Liver (tissue), 9 donors: ENCODE data around the gene TMEM109. TPM values are rescaled to one million over a fixed set of nuclear protein-coding genes. Genes with fewer than 3 reads are reported as not detected.

ENCODE experiments used
- DNase-seq: peaks from one replicate; pipeline ENCODE4 v3.0.0-alpha.2; 2017; ENCODE audit warnings: low spot score
- H3K27ac ChIP-seq, 2 donors: one replicate each; pipeline ENCODE4 v1.7.0; 2013; ENCODE audit warnings: inconsistent platforms in 2 of 2, low read length in 2 of 2, control low read depth in 1 of 2, low read depth in 1 of 2, mild to moderate bottlenecking in 1 of 2
- H3K27me3 ChIP-seq, 4 donors: one replicate each; pipeline versions ENCODE4 v1.6.1 to v1.7.0; 2013; ENCODE audit warnings: low read length in 3 of 4, inconsistent platforms in 1 of 4, mild to moderate bottlenecking in 1 of 4, moderate library complexity in 1 of 4; ENCODE audit not compliant: control insufficient read depth in 4 of 4, insufficient read depth in 4 of 4
- H3K36me3 ChIP-seq, 4 donors: one replicate each; pipeline versions ENCODE4 v1.6.1 to v1.7.0; 2013; ENCODE audit warnings: low read length in 3 of 4, mild to moderate bottlenecking in 3 of 4, low read depth in 1 of 4, moderate library complexity in 1 of 4; ENCODE audit not compliant: control insufficient read depth in 4 of 4, insufficient read depth in 3 of 4
- H3K4me1 ChIP-seq, 4 donors: one replicate each; pipeline versions ENCODE4 v1.6.1 to v1.7.0; 2013; ENCODE audit warnings: low read length in 3 of 4, mild to moderate bottlenecking in 3 of 4, moderate library complexity in 1 of 4; ENCODE audit not compliant: control insufficient read depth in 4 of 4, insufficient read depth in 4 of 4
- H3K4me3 ChIP-seq, 3 donors: one replicate each; pipeline versions ENCODE4 v1.6.1 to v1.7.0; 2013; ENCODE audit warnings: low read length in 3 of 3, control low read depth in 1 of 3, low read depth in 1 of 3, mild to moderate bottlenecking in 1 of 3
- H3K9ac ChIP-seq, 2 donors: one replicate each; pipeline ENCODE4 v1.7.0; 2013; ENCODE audit warnings: low read length in 2 of 2, mild to moderate bottlenecking in 2 of 2, moderate library complexity in 2 of 2, control low read depth in 1 of 2, low read depth in 1 of 2
- H3K9me3 ChIP-seq, 4 donors: one replicate each; pipeline versions ENCODE4 v1.6.1 to v1.7.0; 2013; ENCODE audit warnings: low read length in 3 of 4; ENCODE audit not compliant: control insufficient read depth in 4 of 4
- ATF3 ChIP-seq: IDR thresholded peaks from 2 replicates; pipeline ENCODE4 v1.6.1; 2016; ENCODE audit warnings: antibody characterized with exemption
- EGR1 ChIP-seq, 2 donors: IDR thresholded peaks; 2 replicates each; pipeline ENCODE4 v1.6.1; 2016 to 2018; ENCODE audit warnings: antibody characterized with exemption in 2 of 2, low read depth in 2 of 2
- FOXA1 ChIP-seq: IDR thresholded peaks from 2 replicates; pipeline ENCODE4 v1.6.1; 2016; ENCODE audit warnings: antibody characterized with exemption
- FOXA2 ChIP-seq: IDR thresholded peaks from 2 replicates; pipeline ENCODE4 v1.6.1; 2016; ENCODE audit warnings: antibody characterized with exemption
- GABPA ChIP-seq, 2 donors: IDR thresholded peaks in 1 of 2; conservative IDR thresholded peaks in 1 of 2; 2 replicates each; pipeline ENCODE4 v1.6.1; 2016; ENCODE audit warnings: antibody characterized with exemption in 2 of 2, mild to moderate bottlenecking in 1 of 2, moderate library complexity in 1 of 2
- HNF4A ChIP-seq, 2 donors: conservative IDR thresholded peaks; 2 replicates each; pipeline ENCODE4 v1.6.1; 2016; ENCODE audit warnings: antibody characterized with exemption in 2 of 2, mild to moderate bottlenecking in 2 of 2
- HNF4G ChIP-seq: IDR thresholded peaks from 2 replicates; pipeline ENCODE4 v1.6.1; 2016; ENCODE audit warnings: antibody characterized with exemption
- JUND ChIP-seq, 2 donors: IDR thresholded peaks; 2 replicates each; pipeline ENCODE4 v1.6.1; 2016; ENCODE audit warnings: antibody characterized with exemption in 2 of 2
- NR2F2 ChIP-seq: IDR thresholded peaks from 2 replicates; pipeline ENCODE4 v1.6.1; 2016; ENCODE audit warnings: antibody characterized with exemption
- RAD21 ChIP-seq, 2 donors: IDR thresholded peaks; 2 replicates each; pipeline ENCODE4 v1.6.1; 2016; ENCODE audit warnings: antibody characterized with exemption in 2 of 2, mild to moderate bottlenecking in 2 of 2
- RXRA ChIP-seq, 2 donors: IDR thresholded peaks; 2 replicates each; pipeline ENCODE4 v1.6.1; 2017 to 2018; ENCODE audit warnings: antibody characterized with exemption in 2 of 2, mild to moderate bottlenecking in 1 of 2
- SP1 ChIP-seq: IDR thresholded peaks from 2 replicates; pipeline ENCODE4 v1.6.1; 2018; ENCODE audit warnings: antibody characterized with exemption, mild to moderate bottlenecking
- TAF1 ChIP-seq: conservative IDR thresholded peaks from 2 replicates; pipeline ENCODE4 v1.6.1; 2016; ENCODE audit warnings: antibody characterized with exemption, mild to moderate bottlenecking
- YY1 ChIP-seq: IDR thresholded peaks from 2 replicates; pipeline ENCODE4 v1.6.1; 2016; ENCODE audit warnings: antibody characterized with exemption, mild to moderate bottlenecking
- WGBS: extraction: QIAGEN DNeasy Blood & Tissue Kit; methylation state at CpG from one replicate; pipeline ENCODE4 v1.1.7; 2013; 5-methylcytosine and 5-hydroxymethylcytosine counted together
- polyA plus RNA-seq, 2 donors: library from polyadenylated mRNA; stranded (reverse) in 1 of 2; unstranded in 1 of 2; fragments of 200-250 nt in 1 of 2; fragments of >200 nt in 1 of 2; fragmentation: Nextera tagmentation in 1 of 2; extraction: Ambion mirVana in 1 of 2; gene quantifications; one replicate each; pipeline versions ENCODE4 v1.2.1 to v1.2.3, GENCODE V29; 2013 to 2015
- total RNA-seq, 2 donors: library from RNA; depleted of rRNA; stranded (reverse); fragments of >200 nt; gene quantifications; one replicate each; pipeline ENCODE4 v1.2.3, GENCODE V29; 2014
- TF ChIP-seq, protein P1 (sequence below): IDR thresholded peaks from 2 replicates; pipeline ENCODE4 v1.6.1; 2016; ENCODE audit warnings: antibody characterized with exemption
- TF ChIP-seq, protein P2 (sequence below): IDR thresholded peaks from 2 replicates; pipeline ENCODE4 v1.6.1; 2016; ENCODE audit warnings: antibody characterized with exemption, mild to moderate bottlenecking
- TF ChIP-seq, protein P3 (sequence below): IDR thresholded peaks from 2 replicates; pipeline ENCODE4 v1.6.1; 2016; ENCODE audit warnings: antibody characterized with exemption
- TF ChIP-seq, protein P4 (sequence below): fragments of 150-350 bp; IDR thresholded peaks from 2 replicates; pipeline ENCODE4 v1.5.1; 2017; ENCODE audit warnings: improper control_type of control experiment, low read depth, low read length; ENCODE audit not compliant: missing input control
- donor health status: healthy.
- donor health status: healthy.
- donor health status: healthy.
- donor health status: healthy.
- donor health status: healthy.

The TMEM109 gene
- total and polyA plus RNA-seq, 4 donors = 20.6 to 40.3 (median 30.6) TPM

GRCh38 chr11:60929764-60930163 is 15.8 kb downstream of the TMEM109 start:
- 84% methylated on average over 4 of the region's 4 CpGs for WGBS
- Histone ChIP-seq H3K4me1 (peaks cover 0 to 2% (median 2%) of the 10 kb centered on the region in 4 donors), H3K36me3 (no peaks in the 10 kb centered on the region), H3K9me3 (no peaks in the 10 kb centered on the region), H3K27ac (no peak overlapping the region), H3K9ac (no peak overlapping the region), H3K4me3 (no peak overlapping the region), H3K27me3 (peaks cover 0 to 6% (median 0%) of the 10 kb centered on the region in 4 donors)
- no peak for DNase-seq
- TF ChIP-seq JUND (IDR thresholded peaks at IDR 0.05) = no peak
- no peak for TF ChIP-seq GABPA (IDR thresholded peaks at IDR 0.05 in 1 of 2, conservative IDR thresholded peaks at IDR 0.05 in 1 of 2)
- TF ChIP-seq TAF1 = no peak
- TF ChIP-seq ATF3 = no peak
- no peak for TF ChIP-seq HNF4G
- no peak for TF ChIP-seq HNF4A (conservative IDR thresholded peaks at IDR 0.05)
- no peak for TF ChIP-seq RXRA (IDR thresholded peaks at IDR 0.05)
- TF ChIP-seq NR2F2 = no peak
- TF ChIP-seq YY1 = no peak
- TF ChIP-seq SP1 = no peak
- TF ChIP-seq FOXA2 = no peak
- TF ChIP-seq, protein P1, sequence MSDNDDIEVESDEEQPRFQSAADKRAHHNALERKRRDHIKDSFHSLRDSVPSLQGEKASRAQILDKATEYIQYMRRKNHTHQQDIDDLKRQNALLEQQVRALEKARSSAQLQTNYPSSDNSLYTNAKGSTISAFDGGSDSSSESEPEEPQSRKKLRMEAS = no peak
- TF ChIP-seq EGR1 (IDR thresholded peaks at IDR 0.05; ENCODE audit: low read depth in 2 of 2) = no peak
- TF ChIP-seq, protein P2, sequence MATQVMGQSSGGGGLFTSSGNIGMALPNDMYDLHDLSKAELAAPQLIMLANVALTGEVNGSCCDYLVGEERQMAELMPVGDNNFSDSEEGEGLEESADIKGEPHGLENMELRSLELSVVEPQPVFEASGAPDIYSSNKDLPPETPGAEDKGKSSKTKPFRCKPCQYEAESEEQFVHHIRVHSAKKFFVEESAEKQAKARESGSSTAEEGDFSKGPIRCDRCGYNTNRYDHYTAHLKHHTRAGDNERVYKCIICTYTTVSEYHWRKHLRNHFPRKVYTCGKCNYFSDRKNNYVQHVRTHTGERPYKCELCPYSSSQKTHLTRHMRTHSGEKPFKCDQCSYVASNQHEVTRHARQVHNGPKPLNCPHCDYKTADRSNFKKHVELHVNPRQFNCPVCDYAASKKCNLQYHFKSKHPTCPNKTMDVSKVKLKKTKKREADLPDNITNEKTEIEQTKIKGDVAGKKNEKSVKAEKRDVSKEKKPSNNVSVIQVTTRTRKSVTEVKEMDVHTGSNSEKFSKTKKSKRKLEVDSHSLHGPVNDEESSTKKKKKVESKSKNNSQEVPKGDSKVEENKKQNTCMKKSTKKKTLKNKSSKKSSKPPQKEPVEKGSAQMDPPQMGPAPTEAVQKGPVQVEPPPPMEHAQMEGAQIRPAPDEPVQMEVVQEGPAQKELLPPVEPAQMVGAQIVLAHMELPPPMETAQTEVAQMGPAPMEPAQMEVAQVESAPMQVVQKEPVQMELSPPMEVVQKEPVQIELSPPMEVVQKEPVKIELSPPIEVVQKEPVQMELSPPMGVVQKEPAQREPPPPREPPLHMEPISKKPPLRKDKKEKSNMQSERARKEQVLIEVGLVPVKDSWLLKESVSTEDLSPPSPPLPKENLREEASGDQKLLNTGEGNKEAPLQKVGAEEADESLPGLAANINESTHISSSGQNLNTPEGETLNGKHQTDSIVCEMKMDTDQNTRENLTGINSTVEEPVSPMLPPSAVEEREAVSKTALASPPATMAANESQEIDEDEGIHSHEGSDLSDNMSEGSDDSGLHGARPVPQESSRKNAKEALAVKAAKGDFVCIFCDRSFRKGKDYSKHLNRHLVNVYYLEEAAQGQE = no peak
- TF ChIP-seq, protein P3, sequence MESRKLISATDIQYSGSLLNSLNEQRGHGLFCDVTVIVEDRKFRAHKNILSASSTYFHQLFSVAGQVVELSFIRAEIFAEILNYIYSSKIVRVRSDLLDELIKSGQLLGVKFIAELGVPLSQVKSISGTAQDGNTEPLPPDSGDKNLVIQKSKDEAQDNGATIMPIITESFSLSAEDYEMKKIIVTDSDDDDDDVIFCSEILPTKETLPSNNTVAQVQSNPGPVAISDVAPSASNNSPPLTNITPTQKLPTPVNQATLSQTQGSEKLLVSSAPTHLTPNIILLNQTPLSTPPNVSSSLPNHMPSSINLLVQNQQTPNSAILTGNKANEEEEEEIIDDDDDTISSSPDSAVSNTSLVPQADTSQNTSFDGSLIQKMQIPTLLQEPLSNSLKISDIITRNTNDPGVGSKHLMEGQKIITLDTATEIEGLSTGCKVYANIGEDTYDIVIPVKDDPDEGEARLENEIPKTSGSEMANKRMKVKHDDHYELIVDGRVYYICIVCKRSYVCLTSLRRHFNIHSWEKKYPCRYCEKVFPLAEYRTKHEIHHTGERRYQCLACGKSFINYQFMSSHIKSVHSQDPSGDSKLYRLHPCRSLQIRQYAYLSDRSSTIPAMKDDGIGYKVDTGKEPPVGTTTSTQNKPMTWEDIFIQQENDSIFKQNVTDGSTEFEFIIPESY = no peak
- TF ChIP-seq RAD21 (IDR thresholded peaks at IDR 0.05) = no peak
- TF ChIP-seq, protein P4, sequence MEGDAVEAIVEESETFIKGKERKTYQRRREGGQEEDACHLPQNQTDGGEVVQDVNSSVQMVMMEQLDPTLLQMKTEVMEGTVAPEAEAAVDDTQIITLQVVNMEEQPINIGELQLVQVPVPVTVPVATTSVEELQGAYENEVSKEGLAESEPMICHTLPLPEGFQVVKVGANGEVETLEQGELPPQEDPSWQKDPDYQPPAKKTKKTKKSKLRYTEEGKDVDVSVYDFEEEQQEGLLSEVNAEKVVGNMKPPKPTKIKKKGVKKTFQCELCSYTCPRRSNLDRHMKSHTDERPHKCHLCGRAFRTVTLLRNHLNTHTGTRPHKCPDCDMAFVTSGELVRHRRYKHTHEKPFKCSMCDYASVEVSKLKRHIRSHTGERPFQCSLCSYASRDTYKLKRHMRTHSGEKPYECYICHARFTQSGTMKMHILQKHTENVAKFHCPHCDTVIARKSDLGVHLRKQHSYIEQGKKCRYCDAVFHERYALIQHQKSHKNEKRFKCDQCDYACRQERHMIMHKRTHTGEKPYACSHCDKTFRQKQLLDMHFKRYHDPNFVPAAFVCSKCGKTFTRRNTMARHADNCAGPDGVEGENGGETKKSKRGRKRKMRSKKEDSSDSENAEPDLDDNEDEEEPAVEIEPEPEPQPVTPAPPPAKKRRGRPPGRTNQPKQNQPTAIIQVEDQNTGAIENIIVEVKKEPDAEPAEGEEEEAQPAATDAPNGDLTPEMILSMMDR = no peak
- TF ChIP-seq FOXA1 = no peak
